ENCODE results near the gene OIP5. TPM values are rescaled to one million over a fixed set of nuclear protein-coding genes. Genes with fewer than 3 reads are reported as not detected.
"Not testable (repeated sequence)": the region's sequence is repeated elsewhere in the genome, so short reads cannot be mapped to it uniquely, and the experiment has no call there.

Gene OIP5
- total and polyA plus RNA-seq, 9 of the 15 experiments (the other 6 are each of a cell fraction or from before 2014, with no cell fraction given): 8.3 to 54.8 (median 35.3) TPM

GRCh38 chr15:41301587-41301986, 30.8 kb downstream of the OIP5 start:
- Histone ChIP-seq H3K27me3 (ENCODE audit: control insufficient read depth in 2 of 2, insufficient read depth in 2 of 2, low read length in 2 of 2) (no peaks in the 10 kb centered on the region), H3K27ac (ENCODE audit: extremely low read depth, low read depth, low read length) (no peak overlapping the region), H2AFZ (ENCODE audit: low read depth, low read length) (no peak overlapping the region), H3K9ac (ENCODE audit: insufficient read depth in 1 of 2, low read depth in 2 of 2, low read length in 2 of 2) (no peak overlapping the region), H3K4me3 (no peak overlapping the region), H3K79me2 (ENCODE audit: control insufficient read depth, insufficient read depth, low read length) (0 out of 3 replicates have a peak, but pooled peaks cover 2% of the 10 kb centered on the region), H3K36me3 (ENCODE audit: control insufficient read depth, insufficient read depth, low read length) (peaks cover 65% of the 10 kb centered on the region; the same call in 1 of the 3 replicates), H3K4me1 (replicated peaks in 1 of 2; ENCODE audit: control insufficient read depth in 2 of 2, insufficient read depth in 2 of 2, low read length in 2 of 2) (no peaks in the 10 kb centered on the region), H3K4me2 (ENCODE audit: insufficient read depth, low read length) (no peak overlapping the region), H3K9me1 (ENCODE audit: control insufficient read depth, insufficient read depth, low read length) (no peaks in the 10 kb centered on the region), H3K9me3 (replicated peaks; ENCODE audit: control insufficient read depth, insufficient read depth, low read depth, low read length) (no peaks in the 10 kb centered on the region), H4K20me1 (replicated peaks; ENCODE audit: control insufficient read depth, insufficient read depth, low read length) (no peaks in the 10 kb centered on the region)
- no TSS peak for BruUV-seq (replicated peaks)
- CTCF ChIA-PET (ENCODE audit: low intra/inter-chr PET ratio): no interaction called here
- intact Hi-C loops (cut with micrococcal nuclease) (no loop called here), in situ Hi-C loops (cut with MboI) (no loop called here)
- DNase-seq (ENCODE audit: extremely low read depth in 1 of 4, low spot score in 3 of 4) (no peak), ATAC-seq (no peak), FAIRE-seq (no peak)
- 100% methylated on average over 1 of the region's 1 CpG for WGBS (ENCODE audit: insufficient coverage, low coverage, missing lambda C conversion rate)
- TF ChIP-seq TAF7 (tag; IDR thresholded peaks at IDR 0.05) (no peak), SAP30 (IDR thresholded peaks at IDR 0.05; ENCODE audit: borderline replicate concordance, insufficient read depth, low read depth, low read length, poor library complexity, severe bottlenecking) (no peak)
- POLR2A ChIA-PET: interaction anchor here (0.8 to 1.6 kb wide), 3 partner anchors 9 to 70 kb away, joined by 3 to 5 read pairs (median 4); partner anchors contain the start of genes NUSAP1 and OIP5

GRCh38 chr15:41301139-41301538, 31.3 kb downstream of the OIP5 start:
- POLR2A ChIA-PET: interaction anchor here (0.8 to 1.6 kb wide), 3 partner anchors 9 to 69 kb away, joined by 3 to 5 read pairs (median 4); partner anchors contain the start of genes NUSAP1 and OIP5
- ATAC-seq; H3K4me2 ChIP-seq (ENCODE audit: insufficient read depth, low read length); H3K9me1 ChIP-seq (ENCODE audit: control insufficient read depth, insufficient read depth, low read length); H4K20me1 ChIP-seq (replicated peaks; ENCODE audit: control insufficient read depth, insufficient read depth, low read length); H3K27me3 ChIP-seq (ENCODE audit: control insufficient read depth in 2 of 2, insufficient read depth in 2 of 2, low read length in 2 of 2); H3K4me3 ChIP-seq; CTCF ChIA-PET (ENCODE audit: low intra/inter-chr PET ratio); intact Hi-C loops (cut with micrococcal nuclease); in situ Hi-C loops (cut with MboI); DNase-seq (ENCODE audit: extremely low read depth in 1 of 4, low spot score in 3 of 4); H3K9me3 ChIP-seq (replicated peaks; ENCODE audit: control insufficient read depth, insufficient read depth, low read depth, low read length); H3K9ac ChIP-seq (ENCODE audit: insufficient read depth in 1 of 2, low read depth in 2 of 2, low read length in 2 of 2); FAIRE-seq; H2AFZ ChIP-seq (ENCODE audit: low read depth, low read length); H3K79me2 ChIP-seq (ENCODE audit: control insufficient read depth, insufficient read depth, low read length); H3K4me1 ChIP-seq (replicated peaks in 1 of 2; ENCODE audit: control insufficient read depth in 2 of 2, insufficient read depth in 2 of 2, low read length in 2 of 2); H3K27ac ChIP-seq (ENCODE audit: extremely low read depth, low read depth, low read length); BruUV-seq (replicated peaks): not testable (repeated sequence)
- WGBS (ENCODE audit: insufficient coverage, low coverage, missing lambda C conversion rate): 94% methylated on average over 2 of the region's 2 CpGs
- peaks cover 65% of the 10 kb centered on the region; the same call in 1 of the 3 replicates for H3K36me3 ChIP-seq (ENCODE audit: control insufficient read depth, insufficient read depth, low read length)

Data from K562 (cell line).